T-helper 2 cell treated with Interferon-gamma antibody and Interleukin-4, amounts not matched to agents 100 ng/mL and 5 ng/mL, for 36 hours (primary cell): ENCODE measurements around the gene ATP2C2. TPM values are rescaled to one million over a fixed set of nuclear protein-coding genes. Genes with fewer than 3 reads are reported as not detected.
"Not testable (repeated sequence)": the region's sequence is repeated elsewhere in the genome, so short reads cannot be mapped to it uniquely, and the experiment has no call there.

Source experiments
- intact Hi-C: fragments of 100-400 bp; cut with micrococcal nuclease; formaldehyde crosslinking; loops from one replicate; pipeline ENCODE4 v1.15.1; 2023
- total RNA-seq: library from RNA; stranded (reverse); gene quantifications from 2 replicates; pipeline ENCODE4 v1.2.3, GENCODE V29; 2022

The ATP2C2 gene
- total RNA-seq, 1 donor from 2014 or later = not detected

- intact Hi-C loops = no loop called here
These were observed 80.1 kb downstream of the ATP2C2 start for GRCh38 chr16:84448444-84448843.

- intact Hi-C loops = no loop called here
These were observed 81.1 kb downstream of the ATP2C2 start for GRCh38 chr16:84449156-84450140.

GRCh38 chr16:84450176-84450865 is 82.0 kb downstream of the ATP2C2 start:
- intact Hi-C loops = no loop called here

- intact Hi-C loops = not testable (repeated sequence)
These were observed 82.8 kb downstream of the ATP2C2 start for GRCh38 chr16:84451010-84451676.

- intact Hi-C loops = no loop called here
These were observed 83.4 kb downstream of the ATP2C2 start for GRCh38 chr16:84451781-84452180.

GRCh38 chr16:84453061-84453752 is 84.9 kb downstream of the ATP2C2 start:
- intact Hi-C loops = no loop called here

GRCh38 chr16:84454611-84455010 is 86.3 kb downstream of the ATP2C2 start:
- intact Hi-C loops = no loop called here

- intact Hi-C loops = no loop called here
These were observed 86.7 kb downstream of the ATP2C2 start for GRCh38 chr16:84455031-84455430.

GRCh38 chr16:84458606-84459532 is 90.5 kb downstream of the ATP2C2 start:
- intact Hi-C loops = no loop called here

GRCh38 chr16:84459533-84459894 is 91.2 kb downstream of the ATP2C2 start:
- intact Hi-C loops = no loop called here

GRCh38 chr16:84459941-84460405 is 91.6 kb downstream of the ATP2C2 start:
- intact Hi-C loops = no loop called here

- intact Hi-C loops = no loop called here
These were observed 92.2 kb downstream of the ATP2C2 start for GRCh38 chr16:84460406-84461028.

GRCh38 chr16:84461029-84461412 is 92.7 kb downstream of the ATP2C2 start:
- intact Hi-C loops = no loop called here

GRCh38 chr16:84461413-84462295 is 93.3 kb downstream of the ATP2C2 start:
- intact Hi-C loops = no loop called here

GRCh38 chr16:84462296-84463210 is 94.2 kb downstream of the ATP2C2 start:
- intact Hi-C loops = no loop called here

- intact Hi-C loops = no loop called here
These were observed 94.9 kb downstream of the ATP2C2 start for GRCh38 chr16:84463221-84463620.

- intact Hi-C loops = no loop called here
These were observed 95.8 kb downstream of the ATP2C2 start for GRCh38 chr16:84464116-84464515.

- intact Hi-C loops = no loop called here
These were observed 96.8 kb downstream of the ATP2C2 start for GRCh38 chr16:84465154-84465553.
